ENCODE data around the gene ZNHIT6. TPM values are rescaled to one million over a fixed set of nuclear protein-coding genes. Genes with fewer than 3 reads are reported as not detected.

Gene ZNHIT6
- total RNA-seq, 3 donors from 2014 or later (not counting 1 experiment from before 2014, with no cell fraction given): 14.4 to 17.3 (median 14.8) TPM

DNA sequence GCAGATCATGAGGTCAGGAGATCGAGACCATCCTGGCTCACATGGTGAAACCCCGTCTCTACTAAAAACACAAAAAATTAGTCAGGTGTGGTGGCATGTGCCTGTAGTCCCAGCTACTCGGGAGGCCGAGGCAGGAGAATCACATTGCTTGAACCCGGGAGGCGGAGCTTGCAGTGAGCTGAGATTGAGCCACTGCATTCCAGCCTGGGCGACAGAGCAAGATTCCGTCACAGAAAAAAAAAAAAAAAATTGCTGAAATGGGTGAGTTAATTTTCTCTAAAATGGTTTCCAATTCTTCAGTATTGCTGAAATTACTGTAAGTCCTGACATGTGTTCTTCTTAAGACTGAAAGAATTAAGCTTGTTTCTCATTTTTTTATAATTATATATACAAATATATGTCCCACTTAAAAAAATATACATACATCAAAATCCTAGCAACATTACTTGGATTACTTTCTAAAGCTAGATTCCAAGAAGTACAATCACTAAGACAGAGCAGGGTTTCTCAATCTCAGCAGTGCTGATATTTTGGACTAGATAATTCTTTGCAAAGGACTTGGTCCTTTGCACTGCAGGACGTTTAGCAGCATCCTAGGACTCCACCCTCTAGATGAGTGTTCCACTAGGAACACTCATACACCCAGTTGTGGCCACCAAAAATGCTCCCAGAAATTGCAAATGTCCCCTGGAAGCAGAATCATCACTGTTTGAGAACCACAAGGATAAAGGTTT is 24.8 kb downstream of the ZNHIT6 start:
- H3K36me3 Mint-ChIP-seq: peaks cover 7% of the 10 kb centered on the region
- Histone ChIP-seq H3K4me1 (ENCODE audit: control insufficient read depth, insufficient read depth, low read length) (no peaks in the 10 kb centered on the region), H3K4me3 (ENCODE audit: low read length) (no peak overlapping the region), H3K27me3 (ENCODE audit: control insufficient read depth, insufficient read depth, low read length) (no peaks in the 10 kb centered on the region), H3K9me3 (ENCODE audit: control insufficient read depth, insufficient read depth, low read length) (no peaks in the 10 kb centered on the region), H3K36me3 (ENCODE audit: control insufficient read depth, insufficient read depth, low read length) (peaks cover 8% of the 10 kb centered on the region), H3K27ac (ENCODE audit: low read length) (no peak overlapping the region)
- 98% methylated on average over 9 of the region's 9 CpGs for WGBS (ENCODE audit: insufficient coverage)
- H3K27ac Mint-ChIP-seq: no peak overlapping the region
- TF ChIP-seq, protein P1, sequence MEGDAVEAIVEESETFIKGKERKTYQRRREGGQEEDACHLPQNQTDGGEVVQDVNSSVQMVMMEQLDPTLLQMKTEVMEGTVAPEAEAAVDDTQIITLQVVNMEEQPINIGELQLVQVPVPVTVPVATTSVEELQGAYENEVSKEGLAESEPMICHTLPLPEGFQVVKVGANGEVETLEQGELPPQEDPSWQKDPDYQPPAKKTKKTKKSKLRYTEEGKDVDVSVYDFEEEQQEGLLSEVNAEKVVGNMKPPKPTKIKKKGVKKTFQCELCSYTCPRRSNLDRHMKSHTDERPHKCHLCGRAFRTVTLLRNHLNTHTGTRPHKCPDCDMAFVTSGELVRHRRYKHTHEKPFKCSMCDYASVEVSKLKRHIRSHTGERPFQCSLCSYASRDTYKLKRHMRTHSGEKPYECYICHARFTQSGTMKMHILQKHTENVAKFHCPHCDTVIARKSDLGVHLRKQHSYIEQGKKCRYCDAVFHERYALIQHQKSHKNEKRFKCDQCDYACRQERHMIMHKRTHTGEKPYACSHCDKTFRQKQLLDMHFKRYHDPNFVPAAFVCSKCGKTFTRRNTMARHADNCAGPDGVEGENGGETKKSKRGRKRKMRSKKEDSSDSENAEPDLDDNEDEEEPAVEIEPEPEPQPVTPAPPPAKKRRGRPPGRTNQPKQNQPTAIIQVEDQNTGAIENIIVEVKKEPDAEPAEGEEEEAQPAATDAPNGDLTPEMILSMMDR (IDR thresholded peaks at IDR 0.05): no peak
- intact Hi-C loops (cut with micrococcal nuclease): no loop called here
- no peak overlapping the region for H3K4me3 Mint-ChIP-seq
- H3K27me3 Mint-ChIP-seq (ENCODE audit: low read depth in 2 of 2): no peaks in the 10 kb centered on the region
- DNase-seq (no peak), ATAC-seq (no peak)
- peaks cover 6 to 9% of the 10 kb centered on the region in 2 donors for H3K4me1 Mint-ChIP-seq
- no peaks in the 10 kb centered on the region for H3K9me3 Mint-ChIP-seq

DNA sequence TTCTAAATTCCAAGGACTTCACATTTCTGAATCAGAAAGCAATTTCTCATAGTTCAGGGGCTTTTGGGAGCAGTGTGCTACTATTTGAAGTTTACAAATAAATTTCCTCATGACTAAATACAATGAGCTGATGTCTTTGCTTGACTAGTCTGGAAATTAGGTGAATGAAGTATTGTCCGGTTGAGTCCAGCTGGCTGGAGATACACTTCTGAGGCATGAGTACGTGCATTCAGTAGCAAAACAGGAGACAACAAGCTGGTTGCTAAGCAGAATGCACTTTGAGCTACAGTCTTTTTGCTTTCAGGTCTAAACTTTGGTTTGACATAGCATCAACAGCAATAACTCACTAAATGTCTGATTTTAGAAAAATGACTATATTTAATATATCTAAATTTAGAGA is 27.1 kb downstream of the ZNHIT6 start:
- Mint-ChIP-seq H3K9me3 (no peaks in the 10 kb centered on the region), H3K36me3 (peaks cover 7% of the 10 kb centered on the region), H3K27ac (no peak overlapping the region), H3K27me3 (ENCODE audit: low read depth in 2 of 2) (no peaks in the 10 kb centered on the region), H3K4me1 (peaks cover 5 to 6% of the 10 kb centered on the region in 2 donors), H3K4me3 (no peak overlapping the region)
- DNase-seq: no peak
- Histone ChIP-seq H3K36me3 (ENCODE audit: control insufficient read depth, insufficient read depth, low read length) (peaks cover 25% of the 10 kb centered on the region), H3K27me3 (ENCODE audit: control insufficient read depth, insufficient read depth, low read length) (no peaks in the 10 kb centered on the region), H3K4me1 (ENCODE audit: control insufficient read depth, insufficient read depth, low read length) (no peaks in the 10 kb centered on the region), H3K4me3 (ENCODE audit: low read length) (no peak overlapping the region), H3K27ac (ENCODE audit: low read length) (no peak overlapping the region), H3K9me3 (ENCODE audit: control insufficient read depth, insufficient read depth, low read length) (no peaks in the 10 kb centered on the region)
- WGBS (ENCODE audit: insufficient coverage): 95% methylated on average over 2 of the region's 2 CpGs
- TF ChIP-seq, protein P1 (IDR thresholded peaks at IDR 0.05): no peak
- intact Hi-C loops (cut with micrococcal nuclease): no loop called here
- ATAC-seq: no peak

DNA sequence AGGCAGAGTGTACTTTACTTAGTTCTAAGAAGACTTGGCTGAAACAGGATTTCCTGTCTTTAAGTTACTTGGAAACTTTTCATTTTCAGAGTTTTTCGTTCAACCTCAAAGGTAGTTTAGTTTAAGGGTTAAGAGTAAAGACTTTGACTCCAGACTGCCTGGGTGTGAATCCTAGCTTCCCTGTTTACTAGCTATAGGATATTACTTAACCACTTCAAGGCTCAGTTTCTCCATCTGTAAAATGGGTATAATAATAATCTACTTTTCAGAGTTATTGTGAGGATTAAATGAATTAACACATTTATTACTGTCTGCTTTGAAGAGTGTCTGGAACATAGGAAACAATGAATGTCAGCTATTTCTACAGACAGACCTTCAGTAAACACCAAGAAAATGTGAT is 30.0 kb downstream of the ZNHIT6 start:
- peaks cover 38% of the 10 kb centered on the region for H3K36me3 ChIP-seq (ENCODE audit: control insufficient read depth, insufficient read depth, low read length)
- H3K27ac Mint-ChIP-seq: no peak overlapping the region
- ATAC-seq: no peak
- H3K4me3 Mint-ChIP-seq: no peak overlapping the region
- no peaks in the 10 kb centered on the region for H3K27me3 ChIP-seq (ENCODE audit: control insufficient read depth, insufficient read depth, low read length)
- WGBS (ENCODE audit: insufficient coverage): no CpG with 5 or more reads among the region's 1 CpG
- no peak overlapping the region for H3K27ac ChIP-seq (ENCODE audit: low read length)
- H3K36me3 Mint-ChIP-seq: peaks cover 16% of the 10 kb centered on the region
- no peaks in the 10 kb centered on the region for H3K9me3 Mint-ChIP-seq
- no peaks in the 10 kb centered on the region for H3K9me3 ChIP-seq (ENCODE audit: control insufficient read depth, insufficient read depth, low read length)
- no peaks in the 10 kb centered on the region for H3K4me1 ChIP-seq (ENCODE audit: control insufficient read depth, insufficient read depth, low read length)
- intact Hi-C loops (cut with micrococcal nuclease): no loop called here
- H3K4me3 ChIP-seq (ENCODE audit: low read length): no peak overlapping the region
- no peak for DNase-seq
- H3K27me3 Mint-ChIP-seq (ENCODE audit: low read depth in 2 of 2): no peaks in the 10 kb centered on the region
- TF ChIP-seq, protein P1 (IDR thresholded peaks at IDR 0.05): no peak
- no peaks in the 10 kb centered on the region for H3K4me1 Mint-ChIP-seq

DNA sequence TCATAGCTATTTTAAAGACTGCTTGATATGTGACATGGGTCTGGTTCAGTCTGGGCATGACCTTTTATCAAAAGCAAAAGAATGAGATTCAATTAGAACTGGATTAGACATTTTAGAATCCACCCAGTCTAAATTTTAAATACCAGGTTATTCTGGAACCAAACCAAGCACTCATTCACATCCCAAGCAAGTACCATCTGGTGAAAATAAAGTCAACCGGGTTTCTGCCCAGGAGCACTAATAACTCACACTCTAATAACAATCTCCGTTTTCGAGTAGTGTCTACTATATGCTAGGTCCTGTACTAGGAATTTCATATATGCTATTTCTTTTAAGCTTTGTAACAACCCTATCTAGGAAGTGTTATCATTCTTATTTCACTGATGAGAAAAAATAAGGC is 30.6 kb downstream of the ZNHIT6 start:
- ATAC-seq (no peak), DNase-seq (no peak)
- intact Hi-C loops (cut with micrococcal nuclease): no loop called here
- no peaks in the 10 kb centered on the region for H3K27me3 ChIP-seq (ENCODE audit: control insufficient read depth, insufficient read depth, low read length)
- TF ChIP-seq, protein P1 (IDR thresholded peaks at IDR 0.05): no peak
- Mint-ChIP-seq H3K4me1 (no peaks in the 10 kb centered on the region), H3K27ac (no peak overlapping the region), H3K36me3 (peaks cover 16% of the 10 kb centered on the region), H3K27me3 (ENCODE audit: low read depth in 2 of 2) (no peaks in the 10 kb centered on the region), H3K9me3 (no peaks in the 10 kb centered on the region), H3K4me3 (no peak overlapping the region)
- 100% methylated on average over 1 of the region's 3 CpGs for WGBS (ENCODE audit: insufficient coverage)
- H3K27ac ChIP-seq (ENCODE audit: low read length): no peak overlapping the region
- H3K36me3 ChIP-seq (ENCODE audit: control insufficient read depth, insufficient read depth, low read length): peaks cover 38% of the 10 kb centered on the region
- H3K4me3 ChIP-seq (ENCODE audit: low read length): no peak overlapping the region
- H3K4me1 ChIP-seq (ENCODE audit: control insufficient read depth, insufficient read depth, low read length): no peaks in the 10 kb centered on the region
- no peaks in the 10 kb centered on the region for H3K9me3 ChIP-seq (ENCODE audit: control insufficient read depth, insufficient read depth, low read length)

Measured in natural killer cell (primary cell).